CD4-positive, alpha-beta T cell (primary cell): ENCODE results near the gene LCE6A. TPM values are rescaled to one million over a fixed set of nuclear protein-coding genes. Genes with fewer than 3 reads are reported as not detected.
A peak's percentile ranks its signal among the peaks of the same experiment; 100 is the strongest.

ENCODE experiments used
- ATAC-seq: fragments of 200-7000 bp; cut with Tn5 transposase; one replicate; pipeline ENCODE4 v1.10.0; 2022; ENCODE audit warnings: mild to moderate bottlenecking; ENCODE audit not compliant: poor library complexity
- CTCF ChIA-PET: fragments of 350-600 bp; sonication (Branson Sonifier 250); formaldehyde crosslinking; loops from one replicate; lab custom pipeline; 2021; ENCODE audit warnings: antibody characterized with exemption, inconsistent platforms; lab: Charles Lee
- POLR2A ChIA-PET: fragments of 350-600 bp; sonication (Branson Sonifier 250); formaldehyde crosslinking; loops from one replicate; lab custom pipeline; 2021; ENCODE audit warnings: antibody characterized with exemption, inconsistent platforms; lab: Charles Lee
- DNase-seq, 14 experiments: peaks; one replicate each; pipeline ENCODE4 v3.0.0-alpha.2; 2013 to 2020; ENCODE audit warnings: mixed read lengths in 2 of 14
- H3K27ac ChIP-seq, 2 donors: one replicate each; pipeline versions ENCODE4 v1.5.1 to v1.7.0; 2013; ENCODE audit warnings: low read length in 2 of 2, low read depth in 1 of 2, mild to moderate bottlenecking in 1 of 2
- H3K27me3 ChIP-seq, 2 experiments: 1 replicate in 1 of 2; 2 replicates in 1 of 2; pipeline versions ENCODE4 v1.6.1 to v1.7.0; 2013; ENCODE audit warnings: low read length in 2 of 2, control low read depth in 1 of 2, mild to moderate bottlenecking in 1 of 2, moderate library complexity in 1 of 2; ENCODE audit not compliant: insufficient read depth in 2 of 2, control insufficient read depth in 1 of 2
- H3K36me3 ChIP-seq: one replicate; pipeline ENCODE4 v1.6.1; 2013; ENCODE audit warnings: low read length, control low read depth; ENCODE audit not compliant: insufficient read depth
- H3K4me1 ChIP-seq: one replicate; pipeline ENCODE4 v1.6.1; 2013; ENCODE audit warnings: low read length, control low read depth; ENCODE audit not compliant: insufficient read depth
- H3K4me3 ChIP-seq: one replicate; pipeline ENCODE4 v1.5.1; 2013; ENCODE audit warnings: mild to moderate bottlenecking, low read length, moderate library complexity
- H3K9me3 ChIP-seq, 2 experiments: 1 replicate in 1 of 2; 2 replicates in 1 of 2; pipeline versions ENCODE4 v1.6.1 to v1.7.0; 2013; ENCODE audit warnings: low read length in 2 of 2, mild to moderate bottlenecking in 2 of 2, control low read depth in 1 of 2, moderate library complexity in 1 of 2; ENCODE audit not compliant: control insufficient read depth in 1 of 2, insufficient read depth in 1 of 2
- H3K27ac Mint-ChIP-seq: one replicate; pipeline ENCODE4 v1.8.0; 2020; ENCODE audit warnings: mixed read lengths
- H3K27me3 Mint-ChIP-seq: one replicate; pipeline ENCODE4 v1.8.0; 2021; ENCODE audit warnings: mixed read lengths
- H3K36me3 Mint-ChIP-seq: one replicate; pipeline ENCODE4 v1.8.0; 2021; ENCODE audit warnings: low read depth, mixed read lengths
- H3K4me1 Mint-ChIP-seq: one replicate; pipeline ENCODE4 v1.8.0; 2021; ENCODE audit warnings: low read depth, mixed read lengths
- H3K4me3 Mint-ChIP-seq: one replicate; pipeline ENCODE4 v1.8.0; 2020; ENCODE audit warnings: mild to moderate bottlenecking, mixed read lengths
- H3K9me3 Mint-ChIP-seq: one replicate; pipeline ENCODE4 v1.8.0; 2020; ENCODE audit warnings: mixed read lengths
- CTCF ChIP-seq: fragments of 200-600 bp; IDR thresholded peaks from one replicate; pipeline ENCODE4 v1.8.0; 2022; ENCODE audit warnings: antibody characterized with exemption, mild to moderate bottlenecking
- intact Hi-C, 2 experiments: fragments of 100-400 bp; cut with DNase I in 1 of 2; cut with micrococcal nuclease in 1 of 2; formaldehyde crosslinking; loops; one replicate each; pipeline versions ENCODE4 v1.15.1 to v1.9.0; 2023 to 2025; cut with DNase I, micrococcal nuclease
- total RNA-seq, 174 experiments: library from RNA in 2 of 174; stranded (reverse) in 2 of 174; gene quantifications; one replicate each; pipeline ENCODE4 v1.2.3 and lab custom pipeline; 2021 to 2026

Gene LCE6A
- total RNA-seq, 2 experiments from 2014 or later = not detected

GRCh38 chr1:152866321-152866720 is 23.7 kb downstream of the LCE6A start:
- Mint-ChIP-seq H3K9me3 (no peaks in the 10 kb centered on the region), H3K36me3 (no peaks in the 10 kb centered on the region), H3K4me1 (no peaks in the 10 kb centered on the region), H3K27ac (no peak overlapping the region), H3K27me3 (peaks cover 15% of the 10 kb centered on the region), H3K4me3 (no peak overlapping the region)
- no peak for TF ChIP-seq CTCF
- intact Hi-C loops = no loop called here
- H3K36me3 ChIP-seq = no peaks in the 10 kb centered on the region
- no peak overlapping the region for H3K27ac ChIP-seq
- H3K4me3 ChIP-seq = no peak overlapping the region
- H3K9me3 ChIP-seq = peaks cover 0 to 3% of the 10 kb centered on the region in 2 experiments
- DNase-seq (no peak), ATAC-seq (no peak)
- H3K4me1 ChIP-seq = no peaks in the 10 kb centered on the region
- ChIA-PET CTCF (no interaction called here), POLR2A (no interaction called here)
- peaks cover 9 to 16% of the 10 kb centered on the region in 2 experiments for H3K27me3 ChIP-seq

- H3K36me3 ChIP-seq = no peaks in the 10 kb centered on the region
- ChIA-PET POLR2A (no interaction called here), CTCF (interaction anchor here (1.0 kb wide), 1 partner anchor 25 kb away, joined by 3 read pairs; no protein-coding TSS in a partner anchor)
- H3K4me3 ChIP-seq = no peak overlapping the region
- Mint-ChIP-seq H3K27ac (no peak overlapping the region), H3K36me3 (no peaks in the 10 kb centered on the region), H3K4me1 (no peaks in the 10 kb centered on the region), H3K27me3 (peaks cover 14% of the 10 kb centered on the region), H3K9me3 (no peaks in the 10 kb centered on the region), H3K4me3 (no peak overlapping the region)
- peak; percentile 81 for TF ChIP-seq CTCF
- peaks cover 6 to 12% of the 10 kb centered on the region in 2 experiments for H3K27me3 ChIP-seq
- H3K4me1 ChIP-seq = no peaks in the 10 kb centered on the region
- H3K27ac ChIP-seq = no peak overlapping the region
- ATAC-seq (peak; percentile 39), DNase-seq (peak; percentile 18 to 67 (median 36))
- intact Hi-C loops = loop anchor here in 1 of 2 experiments (2.0 kb wide), 2 partner anchors 403 to 409 kb away; no protein-coding TSS in a partner anchor
- peaks cover 0 to 3% of the 10 kb centered on the region in 2 experiments for H3K9me3 ChIP-seq
Measured at GRCh38 chr1:152869808-152870419, 27.3 kb downstream of the LCE6A start.

- no peak for TF ChIP-seq CTCF
- Histone ChIP-seq H3K27ac (no peak overlapping the region), H3K36me3 (no peaks in the 10 kb centered on the region), H3K27me3 (peaks cover 6% of the 10 kb centered on the region in 2 experiments), H3K4me1 (no peaks in the 10 kb centered on the region), H3K4me3 (no peak overlapping the region), H3K9me3 (peaks cover 0 to 3% of the 10 kb centered on the region in 2 experiments)
- intact Hi-C loops = loop anchor here in 1 of 2 experiments (2.0 kb wide), 1 partner anchor 402 kb away; no protein-coding TSS in a partner anchor
- Mint-ChIP-seq H3K27ac (no peak overlapping the region), H3K27me3 (peaks cover 18% of the 10 kb centered on the region), H3K36me3 (no peaks in the 10 kb centered on the region), H3K4me1 (no peaks in the 10 kb centered on the region), H3K4me3 (no peak overlapping the region), H3K9me3 (no peaks in the 10 kb centered on the region)
- ATAC-seq (no peak), DNase-seq (no peak)
- ChIA-PET POLR2A (no interaction called here), CTCF (interaction anchor here (0.6 kb wide), 1 partner anchor 43 kb away, joined by 3 read pairs; no protein-coding TSS in a partner anchor)
Measured at GRCh38 chr1:152870831-152871730, 28.4 kb downstream of the LCE6A start.
